CD1c-positive myeloid dendritic cell (primary cell): ENCODE data around the gene CASKIN1.

Experiments
- DNase-seq: peaks from one replicate; pipeline ENCODE4 v3.0.0-alpha.2; 2016; ENCODE audit errors: extremely low spot score

Gene CASKIN1

DNA sequence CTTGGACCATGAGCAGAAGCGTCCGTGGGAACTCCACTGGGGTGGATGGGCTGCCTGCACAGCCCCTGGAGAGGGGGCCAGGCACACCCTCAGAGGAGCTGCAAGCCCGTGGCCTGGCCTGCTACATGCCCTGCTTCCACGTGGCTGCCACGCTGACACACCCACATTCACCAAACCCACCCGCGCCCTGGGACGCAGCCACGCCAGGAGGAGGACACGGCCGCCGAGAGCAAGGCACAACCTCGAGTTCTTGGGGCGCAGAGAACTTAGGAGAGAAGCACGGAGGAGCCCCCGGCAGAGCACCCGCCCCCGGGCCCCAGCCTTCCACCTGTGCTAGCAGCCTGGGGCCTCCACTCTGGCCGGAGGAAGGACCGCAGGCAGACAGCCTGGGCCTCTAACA lies 18.8 kb downstream of the CASKIN1 start:
- no peak for DNase-seq

DNA sequence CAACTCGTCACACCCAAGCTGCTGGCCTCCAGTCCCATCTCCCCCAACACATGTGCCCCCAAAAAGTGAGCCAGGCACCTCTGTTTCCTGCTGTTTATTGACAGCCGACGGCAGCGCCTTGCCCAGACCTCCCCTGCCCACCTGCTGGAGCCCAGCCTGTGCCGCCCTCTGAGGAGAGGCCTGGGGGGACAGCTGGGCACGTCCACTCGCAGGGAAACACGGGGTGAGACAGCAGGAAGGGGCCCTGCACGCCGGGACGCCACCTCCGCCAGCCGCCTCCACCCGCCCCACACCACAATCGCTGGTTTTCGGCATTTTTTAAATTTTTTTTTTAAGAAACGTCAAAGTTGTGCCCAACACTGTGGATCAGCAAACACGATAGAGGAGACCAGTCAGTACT lies 19.3 kb downstream of the CASKIN1 start:
- DNase-seq: no peak

GRCh38 chr16:2176047-2176446 lies 20.4 kb downstream of the CASKIN1 start:
- DNase-seq: no peak

GRCh38 chr16:2175454-2175853 lies 21.0 kb downstream of the CASKIN1 start:
- no peak for DNase-seq

GRCh38 chr16:2174396-2175131 lies 21.8 kb downstream of the CASKIN1 start:
- DNase-seq: no peak

GRCh38 chr16:2173916-2174315 lies 22.5 kb downstream of the CASKIN1 start:
- DNase-seq: no peak

- no peak for DNase-seq
Observed at GRCh38 chr16:2173366-2173765, 23.0 kb downstream of the CASKIN1 start.

- no peak for DNase-seq
Observed at GRCh38 chr16:2172688-2173335, 23.6 kb downstream of the CASKIN1 start.

GRCh38 chr16:2171601-2172178 lies 24.7 kb downstream of the CASKIN1 start:
- DNase-seq: no peak

DNA sequence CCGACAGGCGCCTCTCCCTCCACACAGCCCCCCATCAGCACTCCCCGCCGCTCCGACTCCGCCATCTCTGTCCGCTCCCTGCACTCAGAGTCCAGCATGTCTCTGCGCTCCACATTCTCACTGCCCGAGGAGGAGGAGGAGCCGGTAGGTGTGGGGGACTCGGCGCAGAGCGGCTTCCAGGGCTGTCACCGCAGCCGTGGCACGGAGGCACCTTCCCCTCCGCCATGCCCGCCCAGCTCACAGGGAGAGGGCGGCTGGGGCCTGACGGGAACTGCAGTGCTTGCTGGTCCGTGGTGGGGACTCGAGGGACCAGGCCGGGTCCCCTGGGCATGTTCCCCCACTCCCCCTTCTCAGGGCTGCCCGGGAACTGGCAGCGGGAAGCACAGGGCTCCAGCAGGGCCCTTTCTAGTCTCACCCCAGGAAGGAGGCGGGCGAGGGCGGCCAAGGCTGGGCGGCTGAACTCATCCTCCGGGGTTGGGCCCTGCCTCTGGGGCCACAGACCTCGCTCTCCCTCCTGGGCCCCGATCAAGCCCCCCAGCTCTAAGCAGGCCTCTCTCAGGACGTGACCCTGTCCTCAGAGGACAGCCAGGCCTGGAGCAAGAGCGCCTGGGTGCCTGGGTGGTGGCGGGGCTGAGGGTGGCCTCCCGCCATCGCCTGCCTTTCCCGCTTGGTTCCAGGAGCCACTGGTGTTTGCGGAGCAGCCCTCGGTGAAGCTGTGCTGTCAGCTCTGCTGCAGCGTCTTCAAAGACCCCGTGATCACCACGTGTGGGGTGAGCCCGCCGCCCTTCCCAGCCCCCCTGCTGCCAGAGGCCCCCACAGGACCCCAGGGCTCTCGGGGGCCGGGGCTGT lies 25.6 kb downstream of the CASKIN1 start:
- no peak for DNase-seq

- no peak for DNase-seq
Observed at GRCh38 chr16:2170080-2170479, 26.3 kb downstream of the CASKIN1 start.

- no peak for DNase-seq
Observed at GRCh38 chr16:2167068-2167638, 29.3 kb downstream of the CASKIN1 start.

- no peak for DNase-seq
Observed at GRCh38 chr16:2166263-2167067, 29.9 kb downstream of the CASKIN1 start.

GRCh38 chr16:2165861-2166260 lies 30.5 kb downstream of the CASKIN1 start:
- no peak for DNase-seq

DNA sequence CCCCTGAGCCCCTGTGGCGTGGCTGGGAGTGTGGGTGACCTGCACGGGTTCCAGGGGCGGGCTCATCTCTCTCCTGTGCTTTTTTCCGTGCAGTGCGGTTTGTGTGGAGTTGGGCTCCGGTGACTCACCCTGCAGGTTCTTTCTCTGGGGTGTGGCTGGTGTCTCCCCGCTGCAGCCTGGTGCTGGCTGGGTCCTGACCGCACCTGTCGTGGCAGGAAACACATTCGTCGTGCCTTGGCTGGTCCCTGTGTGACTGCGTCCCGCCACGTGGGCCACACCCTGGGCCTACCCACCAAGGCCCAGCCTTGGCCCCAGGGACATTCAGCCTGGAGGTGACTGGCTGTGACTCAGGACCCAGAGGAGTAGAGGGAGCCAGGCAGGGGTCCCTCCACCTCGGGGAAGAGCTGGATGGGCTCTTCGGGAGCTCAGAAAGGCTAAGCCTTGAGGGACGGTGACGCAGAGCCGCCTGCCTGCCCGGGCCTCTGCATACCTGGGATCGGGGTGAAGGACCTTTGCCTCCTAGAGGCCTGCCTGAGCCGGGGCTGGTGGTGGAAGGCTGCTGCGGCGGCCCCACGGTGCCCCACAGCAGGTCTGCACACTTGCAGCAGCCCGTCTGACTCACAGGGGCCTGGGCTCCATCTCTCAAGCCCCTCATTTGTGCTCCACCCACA lies 33.1 kb downstream of the CASKIN1 start:
- DNase-seq: no peak

GRCh38 chr16:2162676-2163118 lies 33.7 kb downstream of the CASKIN1 start:
- no peak for DNase-seq

DNA sequence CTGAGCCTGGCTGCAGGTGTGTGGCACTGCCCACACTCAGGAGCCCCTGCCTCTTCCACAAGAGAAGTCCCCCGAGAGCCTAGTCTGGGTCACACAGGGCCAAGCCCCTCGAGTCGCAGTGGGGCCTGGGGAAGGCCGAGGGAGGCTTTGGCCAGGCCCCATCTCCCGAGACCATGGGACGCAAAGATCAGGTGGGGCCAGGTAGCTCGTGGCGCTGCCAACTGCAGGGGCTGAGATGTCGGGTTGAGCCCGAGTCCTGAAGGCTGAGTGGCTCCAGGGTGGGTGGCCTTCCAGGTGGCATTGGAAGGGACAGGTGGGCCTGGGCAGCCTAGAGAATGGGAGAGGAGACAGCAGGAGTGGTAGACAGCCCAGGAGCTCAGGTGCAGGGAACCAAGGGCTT lies 34.5 kb downstream of the CASKIN1 start:
- no peak for DNase-seq

DNA sequence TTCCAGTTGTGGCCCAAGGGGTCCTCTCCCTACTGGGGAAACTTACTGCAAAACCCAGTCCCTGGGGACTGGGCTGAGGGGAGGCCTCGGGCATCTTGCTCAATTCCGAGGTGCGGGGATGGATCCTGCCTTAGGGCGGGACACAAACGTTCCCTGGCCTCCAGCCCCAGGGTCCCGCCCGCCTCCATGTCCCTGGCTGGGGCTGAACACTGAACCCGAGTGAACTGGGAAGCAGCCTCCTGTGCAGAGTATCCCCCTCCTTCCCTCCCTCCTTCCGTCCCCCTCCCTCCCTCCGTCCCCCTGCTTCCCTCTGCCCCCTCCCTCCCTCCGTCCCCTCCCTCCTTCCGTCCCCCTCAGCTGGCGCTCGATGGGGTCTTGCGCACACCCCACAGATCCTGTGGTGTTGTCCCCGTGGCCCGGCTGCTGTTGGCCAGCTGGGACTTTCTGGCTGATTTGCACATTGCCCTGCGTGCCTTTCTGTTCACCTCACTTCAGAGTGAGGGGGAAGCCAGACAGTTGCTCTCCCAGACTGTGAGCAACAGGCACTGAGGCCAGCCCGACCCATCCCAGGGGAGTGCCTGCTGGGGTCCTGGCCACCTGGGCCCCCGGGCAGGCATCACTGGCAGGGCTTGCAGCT lies 35.4 kb downstream of the CASKIN1 start:
- DNase-seq: no peak

DNA sequence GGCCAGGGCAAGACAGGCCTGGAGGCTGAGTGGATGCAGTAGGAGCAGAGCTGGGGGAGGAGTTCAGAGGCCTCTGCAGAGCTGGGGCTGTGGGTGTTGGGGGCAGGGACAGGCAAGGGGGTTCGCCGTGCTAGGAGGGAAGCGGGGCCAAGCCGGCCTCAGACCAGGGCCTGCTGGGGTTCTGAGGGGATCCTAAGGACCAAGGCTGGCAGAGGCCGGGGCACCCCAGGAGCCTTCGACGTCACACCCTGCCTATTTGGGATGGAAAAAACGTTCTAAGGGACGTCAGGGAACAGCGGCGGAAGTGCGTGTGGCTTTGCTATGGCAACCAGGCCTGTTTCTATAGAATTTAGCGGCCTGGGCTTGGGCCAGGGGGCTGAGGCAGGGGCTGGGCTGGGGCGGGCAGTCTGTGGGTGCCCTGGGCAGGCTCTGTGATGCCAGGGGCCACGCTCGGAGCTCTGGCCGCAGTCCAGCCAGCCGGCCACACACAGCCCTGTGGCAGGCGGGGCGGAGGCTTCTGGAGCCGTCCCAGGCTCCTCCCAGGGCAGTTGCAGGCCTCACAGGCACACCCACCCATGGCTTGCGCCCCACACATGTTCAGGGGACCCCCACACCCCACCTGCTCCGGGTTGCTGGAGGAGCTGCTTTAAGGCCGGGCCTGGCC lies 37.1 kb downstream of the CASKIN1 start:
- no peak for DNase-seq
